HFFc6 (cell line): ENCODE measurements around the gene CARD9. TPM values are rescaled to one million over a fixed set of nuclear protein-coding genes. Genes with fewer than 3 reads are reported as not detected.

ENCODE experiments used
- DNase-seq: peaks from one replicate; pipeline ENCODE4 v3.0.0-alpha.2; 2018
- H3K27ac Mint-ChIP-seq: 2 replicates; pipeline ENCODE4 v1.8.0; 2020; ENCODE audit warnings: mild to moderate bottlenecking, mixed read lengths
- H3K27me3 Mint-ChIP-seq: 2 replicates; pipeline ENCODE4 v1.8.0; 2021; ENCODE audit warnings: mild to moderate bottlenecking, moderate library complexity, mixed read lengths; ENCODE audit not compliant: insufficient read depth
- H3K36me3 Mint-ChIP-seq: 2 replicates; pipeline ENCODE4 v1.8.0; 2021; ENCODE audit warnings: low read depth, mixed read lengths
- H3K4me1 Mint-ChIP-seq: 2 replicates; pipeline ENCODE4 v1.8.0; 2020; ENCODE audit warnings: low read depth, mixed read lengths
- H3K4me3 Mint-ChIP-seq: 2 replicates; pipeline ENCODE4 v1.8.0; 2020; ENCODE audit warnings: mild to moderate bottlenecking, moderate library complexity, mixed read lengths
- H3K9me3 Mint-ChIP-seq: 2 replicates; pipeline ENCODE4 v1.8.0; 2020; ENCODE audit warnings: mild to moderate bottlenecking, mixed read lengths
- total RNA-seq, 6 experiments: library from RNA; stranded (reverse); fragmentation: NEBNext Ultra II Directional; extraction: Animal tissue kit (Norgen Biotek cat#: 25700); gene quantifications; 2 replicates in 1 of 6; 3 replicates in 5 of 6; pipeline ENCODE4 v1.2.3, GENCODE V29; 2021
- TF ChIP-seq, protein P1 (sequence below): fragments of 200-600 bp; sonication (generic); IDR thresholded peaks from 2 replicates; pipeline ENCODE4 v1.5.0; 2021; ENCODE audit warnings: antibody characterized with exemption, mild to moderate bottlenecking

Gene CARD9
- total RNA-seq, 6 experiments from 2014 or later = 2.9 to 19.0 (median 3.2) TPM

DNA sequence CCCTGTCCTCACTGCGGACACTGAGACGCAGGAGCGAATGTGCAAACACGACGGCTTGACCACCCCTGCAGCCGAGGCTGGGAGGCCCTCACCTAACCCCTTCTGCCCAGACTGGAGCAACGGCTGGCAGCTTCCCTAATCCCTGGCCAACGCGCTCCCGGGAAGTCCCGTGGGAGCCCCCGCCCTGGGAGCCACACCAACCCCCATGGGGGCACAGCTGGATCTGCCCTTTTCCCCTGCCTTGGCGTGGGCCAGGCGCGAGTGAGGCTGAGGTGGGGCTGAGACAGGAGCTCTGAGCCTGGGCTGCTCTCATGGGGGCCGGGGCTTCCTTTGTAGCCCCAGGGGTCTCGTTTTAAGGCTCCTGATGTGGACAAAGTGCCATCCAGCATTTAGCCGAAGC lies 5.3 kb downstream of the CARD9 start:
- Mint-ChIP-seq H3K36me3 (no peaks in the 10 kb centered on the region), H3K27me3 (peaks cover 2% of the 10 kb centered on the region), H3K27ac (no peak overlapping the region), H3K9me3 (no peaks in the 10 kb centered on the region), H3K4me3 (no peak overlapping the region), H3K4me1 (peaks cover 11% of the 10 kb centered on the region)
- no peak for DNase-seq
- TF ChIP-seq, protein P1, sequence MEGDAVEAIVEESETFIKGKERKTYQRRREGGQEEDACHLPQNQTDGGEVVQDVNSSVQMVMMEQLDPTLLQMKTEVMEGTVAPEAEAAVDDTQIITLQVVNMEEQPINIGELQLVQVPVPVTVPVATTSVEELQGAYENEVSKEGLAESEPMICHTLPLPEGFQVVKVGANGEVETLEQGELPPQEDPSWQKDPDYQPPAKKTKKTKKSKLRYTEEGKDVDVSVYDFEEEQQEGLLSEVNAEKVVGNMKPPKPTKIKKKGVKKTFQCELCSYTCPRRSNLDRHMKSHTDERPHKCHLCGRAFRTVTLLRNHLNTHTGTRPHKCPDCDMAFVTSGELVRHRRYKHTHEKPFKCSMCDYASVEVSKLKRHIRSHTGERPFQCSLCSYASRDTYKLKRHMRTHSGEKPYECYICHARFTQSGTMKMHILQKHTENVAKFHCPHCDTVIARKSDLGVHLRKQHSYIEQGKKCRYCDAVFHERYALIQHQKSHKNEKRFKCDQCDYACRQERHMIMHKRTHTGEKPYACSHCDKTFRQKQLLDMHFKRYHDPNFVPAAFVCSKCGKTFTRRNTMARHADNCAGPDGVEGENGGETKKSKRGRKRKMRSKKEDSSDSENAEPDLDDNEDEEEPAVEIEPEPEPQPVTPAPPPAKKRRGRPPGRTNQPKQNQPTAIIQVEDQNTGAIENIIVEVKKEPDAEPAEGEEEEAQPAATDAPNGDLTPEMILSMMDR = no peak

DNA sequence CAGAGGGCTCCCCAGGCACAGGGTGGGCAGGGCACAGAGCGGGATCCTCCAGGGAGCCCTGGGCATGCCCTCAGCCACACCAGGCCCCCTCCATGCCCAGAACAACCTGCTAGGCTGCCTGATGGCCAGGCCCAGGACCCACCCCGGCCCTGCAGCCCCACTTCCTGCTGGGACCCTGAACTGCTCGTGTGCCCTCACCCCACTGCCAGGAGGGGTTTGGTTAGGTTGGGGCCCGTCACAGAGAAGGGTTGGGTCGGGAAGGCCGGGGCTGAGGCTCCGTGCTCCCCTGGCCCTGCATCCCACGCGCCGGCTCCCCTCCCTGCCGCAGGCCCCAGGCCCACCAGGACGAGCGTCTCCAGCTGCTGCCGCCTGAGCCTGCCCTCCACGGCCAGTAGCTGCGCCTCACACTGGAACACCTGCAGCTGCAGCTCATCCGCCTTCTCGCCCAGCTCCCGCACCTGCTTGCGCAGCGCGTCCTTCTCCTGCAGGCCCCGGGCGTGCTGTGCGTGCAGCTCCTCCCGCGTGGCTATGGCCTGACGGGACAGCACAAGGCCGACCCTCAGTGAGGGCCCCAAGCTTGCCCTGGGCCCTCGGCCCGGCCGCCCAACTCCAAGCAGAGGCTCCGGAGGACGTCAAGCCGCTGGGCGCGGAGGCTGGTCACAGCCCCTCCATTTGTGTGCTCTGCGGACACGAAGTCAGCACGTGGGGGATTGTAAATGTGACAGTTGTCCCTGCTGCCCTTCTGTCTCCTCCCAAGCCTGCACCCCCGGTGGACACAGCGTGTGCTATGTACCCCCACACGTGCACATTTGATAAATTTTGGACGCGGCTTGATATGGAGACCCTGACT lies 5.9 kb downstream of the CARD9 start:
- peaks cover 9% of the 10 kb centered on the region for H3K27me3 Mint-ChIP-seq
- H3K4me1 Mint-ChIP-seq = peaks cover 9% of the 10 kb centered on the region
- no peak for DNase-seq
- H3K9me3 Mint-ChIP-seq = no peaks in the 10 kb centered on the region
- TF ChIP-seq, protein P1 = no peak
- H3K27ac Mint-ChIP-seq = no peak overlapping the region
- no peaks in the 10 kb centered on the region for H3K36me3 Mint-ChIP-seq
- H3K4me3 Mint-ChIP-seq = no peak overlapping the region

DNA sequence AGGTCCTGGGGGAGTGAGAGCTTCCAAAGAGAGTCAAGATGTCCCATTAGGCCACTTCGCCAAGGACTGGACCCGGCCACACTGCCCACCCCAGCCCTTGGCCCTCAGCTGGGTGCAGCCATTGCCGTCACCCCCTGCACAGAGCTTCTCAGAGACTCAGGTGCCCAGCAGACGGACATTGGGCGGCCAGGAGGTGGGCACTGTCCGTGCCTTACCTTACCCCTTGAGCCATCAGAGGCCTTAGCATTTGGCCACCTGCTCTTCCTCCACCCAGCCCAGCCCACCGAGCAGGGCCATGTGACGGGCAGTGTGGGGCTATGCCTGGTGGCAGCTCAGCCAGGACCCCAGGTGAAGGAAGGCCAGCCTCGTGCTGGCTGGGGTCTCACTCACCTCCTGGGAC lies 6.6 kb downstream of the CARD9 start:
- H3K27ac Mint-ChIP-seq = no peak overlapping the region
- peaks cover 9% of the 10 kb centered on the region for H3K4me1 Mint-ChIP-seq

DNA sequence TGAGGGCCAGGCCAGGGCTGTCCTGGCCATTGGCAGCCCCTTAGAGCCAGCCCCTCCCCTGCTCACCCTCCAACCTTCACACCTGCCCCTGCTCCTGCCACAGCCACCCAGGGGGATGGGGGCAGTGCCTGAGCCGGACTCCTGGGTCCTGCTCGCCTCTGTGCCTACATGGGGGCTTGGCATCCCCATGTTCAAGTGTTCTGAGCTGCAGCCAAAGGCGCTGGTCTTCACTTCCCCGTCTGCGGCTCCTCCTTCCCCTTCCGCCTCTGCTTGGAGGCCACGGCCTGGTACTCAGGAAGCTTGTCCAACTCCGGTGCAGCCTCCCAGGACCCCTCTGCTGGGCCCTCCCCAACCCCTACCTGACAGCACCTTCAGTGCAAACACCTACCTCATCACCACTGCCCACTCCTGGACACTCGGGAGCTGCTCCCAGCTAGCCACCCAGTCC lies 7.7 kb downstream of the CARD9 start:
- DNase-seq = no peak
- Mint-ChIP-seq H3K27me3 (peaks cover 20% of the 10 kb centered on the region), H3K4me3 (no peak overlapping the region; the same call in 1 of the 2 replicates), H3K9me3 (no peaks in the 10 kb centered on the region), H3K27ac (no peak overlapping the region), H3K36me3 (no peaks in the 10 kb centered on the region), H3K4me1 (peaks cover 20% of the 10 kb centered on the region)
- TF ChIP-seq, protein P1 = no peak

More for the DNA sequence above, 6.6 kb downstream of the CARD9 start:
- Mint-ChIP-seq H3K4me3 (no peak overlapping the region), H3K36me3 (no peaks in the 10 kb centered on the region), H3K27me3 (peaks cover 11% of the 10 kb centered on the region), H3K9me3 (no peaks in the 10 kb centered on the region)
- TF ChIP-seq, protein P1 = no peak
- DNase-seq = no peak

DNA sequence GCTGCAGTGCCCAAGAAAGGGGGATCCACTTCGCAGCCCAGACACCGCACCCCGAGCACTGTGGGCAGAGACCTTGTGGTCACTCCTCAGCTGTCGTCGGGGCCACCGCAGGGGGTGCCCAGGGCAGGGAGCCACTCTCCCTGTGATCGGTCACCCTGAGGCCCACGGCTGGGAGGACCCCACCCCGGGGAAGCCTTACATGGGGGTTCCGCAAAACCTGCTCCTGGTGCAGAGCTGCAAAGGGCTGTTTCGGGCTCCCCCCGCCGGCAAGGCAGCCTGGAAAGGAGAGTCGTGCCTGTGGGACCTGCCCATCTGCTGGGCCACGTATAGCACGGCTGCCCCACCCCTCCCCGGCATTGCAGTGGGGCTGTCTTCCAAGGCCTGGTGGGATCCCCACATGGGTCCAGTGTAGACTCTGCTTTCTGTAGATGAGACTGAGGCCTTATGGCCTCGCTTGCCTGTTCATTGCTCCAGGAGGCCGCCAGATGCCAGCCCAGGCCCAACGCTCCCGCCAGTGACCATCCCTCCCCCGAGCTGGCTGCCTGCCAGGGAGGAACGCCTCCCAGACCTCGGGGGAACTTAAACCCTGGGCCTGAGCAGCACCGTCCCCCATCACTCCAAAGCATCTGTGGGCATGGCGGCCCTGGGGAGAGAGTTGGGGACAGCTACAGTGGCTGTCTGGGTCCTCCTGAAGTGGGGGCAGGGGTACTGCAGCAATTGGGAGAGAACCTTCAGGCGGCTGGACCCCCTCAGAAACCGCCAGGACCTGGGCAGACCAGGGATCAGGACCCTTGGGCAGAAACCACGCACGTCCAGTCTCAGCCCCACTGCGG lies 8.3 kb downstream of the CARD9 start:
- DNase-seq = no peak
- peaks cover 23% of the 10 kb centered on the region for H3K4me1 Mint-ChIP-seq
- no peak overlapping the region; the same call in 1 of the 2 replicates for H3K27ac Mint-ChIP-seq
- H3K4me3 Mint-ChIP-seq = no peak overlapping the region; the same call in 1 of the 2 replicates
- peaks cover 24% of the 10 kb centered on the region for H3K27me3 Mint-ChIP-seq
- H3K36me3 Mint-ChIP-seq = no peaks in the 10 kb centered on the region
- TF ChIP-seq, protein P1 = no peak
- H3K9me3 Mint-ChIP-seq = no peaks in the 10 kb centered on the region
